Measurements from ENCODE around the gene TMX3.

DNA sequence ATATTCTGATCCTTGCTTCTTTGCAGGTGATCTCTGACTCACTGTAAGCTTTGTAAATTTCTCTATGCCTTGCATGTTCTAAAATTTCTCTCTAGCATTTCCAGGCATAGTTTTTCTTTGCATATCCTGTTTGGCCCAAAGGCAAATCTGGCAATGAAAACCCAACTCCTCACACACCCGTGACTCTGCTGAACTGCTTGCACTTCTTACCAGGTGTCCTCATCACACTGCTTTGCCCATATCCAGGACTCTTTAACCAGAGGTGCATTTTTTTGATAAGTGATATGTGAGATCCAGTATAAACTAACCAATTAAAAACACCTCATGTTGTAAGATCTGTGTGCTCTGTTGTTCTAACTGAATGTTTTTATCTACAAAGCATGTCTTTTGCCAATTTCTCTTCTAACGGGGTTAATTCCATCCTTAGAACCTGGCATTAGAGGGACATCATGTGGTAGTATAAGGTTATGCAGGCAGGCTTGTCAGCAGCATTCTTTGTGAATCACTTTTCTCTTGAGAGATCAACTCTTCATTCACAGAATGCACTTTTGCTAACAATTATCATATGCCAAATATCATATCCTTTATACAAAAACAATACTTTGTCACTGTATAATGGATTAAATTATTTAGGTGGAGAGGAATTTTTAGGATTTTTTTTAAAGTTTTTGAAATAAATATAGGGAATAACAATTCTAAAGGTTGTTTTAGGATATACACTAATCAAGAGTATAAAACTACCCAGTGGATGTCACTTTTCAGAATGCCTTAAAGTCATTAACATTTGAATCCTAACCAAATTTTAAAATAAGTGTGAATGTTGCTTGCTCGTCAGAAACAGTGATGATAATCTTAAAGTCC, 20.8 kb upstream of the TMX3 start:
- no peak for TF ChIP-seq ZNF274 (IDR thresholded peaks at IDR 0.05; ENCODE audit: low read depth, low read length)
- no peak for TF ChIP-seq SUZ12 (IDR thresholded peaks at IDR 0.05; ENCODE audit: extremely low read depth, insufficient read depth, insufficient read length)
